WTC11 (cell line): Measurements from ENCODE around the gene GARRE1. TPM values are rescaled to one million over a fixed set of nuclear protein-coding genes. Genes with fewer than 3 reads are reported as not detected.

Source experiments
- ATAC-seq: fragments of 200-7000 bp; cut with Tn5 transposase; 2 replicates; pipeline ENCODE4 v1.10.0; 2021; ENCODE audit warnings: mild to moderate bottlenecking, moderate library complexity
- CTCF ChIA-PET: fragments of 300-600 bp; sonication (Branson Sonifier 250); formaldehyde crosslinking; loops from one replicate; lab custom pipeline; 2021; ENCODE audit warnings: antibody characterized with exemption; lab: Charles Lee
- POLR2A ChIA-PET: fragments of 350-600 bp; sonication (Branson Sonifier 250); formaldehyde crosslinking; loops from one replicate; lab custom pipeline; 2021; ENCODE audit warnings: antibody characterized with exemption; lab: Charles Lee
- DNase-seq: peaks from one replicate; pipeline ENCODE4 v3.0.0; 2021; ENCODE audit warnings: low spot score
- H3K27ac Mint-ChIP-seq: 2 replicates; pipeline ENCODE4 v1.8.0; 2021; ENCODE audit warnings: mixed read lengths
- H3K27me3 Mint-ChIP-seq: 2 replicates; pipeline ENCODE4 v1.8.0; 2021; ENCODE audit warnings: low read depth, mild to moderate bottlenecking, moderate library complexity, mixed read lengths
- H3K36me3 Mint-ChIP-seq: 2 replicates; pipeline ENCODE4 v1.8.0; 2021; ENCODE audit warnings: mixed read lengths
- H3K4me1 Mint-ChIP-seq: 2 replicates; pipeline ENCODE4 v1.8.0; 2022; ENCODE audit warnings: mixed read lengths
- H3K4me3 Mint-ChIP-seq: 2 replicates; pipeline ENCODE4 v1.8.0; 2021; ENCODE audit warnings: mild to moderate bottlenecking, moderate library complexity, mixed read lengths
- H3K9me3 Mint-ChIP-seq: 2 replicates; pipeline ENCODE4 v1.8.0; 2021; ENCODE audit warnings: mixed read lengths
- ATF1 ChIP-seq: sonication (generic); formaldehyde crosslinking; IDR thresholded peaks from 2 replicates; pipeline ENCODE4 v1.8.1; 2023; ENCODE audit warnings: mild to moderate bottlenecking, moderate library complexity, missing genetic modification reagents
- CDX4 ChIP-seq: fragments of 250-450 bp; sonication (Bioruptor Pico); IDR thresholded peaks from 2 replicates; pipeline ENCODE4 v1.9.0; 2021; ENCODE audit warnings: moderate library complexity, mild to moderate bottlenecking, inconsistent platforms, borderline replicate concordance
- E2F4 ChIP-seq: sonication (generic); formaldehyde crosslinking; IDR thresholded peaks from 2 replicates; pipeline ENCODE4 v1.8.1; 2022; ENCODE audit warnings: low read depth, mild to moderate bottlenecking, moderate library complexity, missing genetic modification reagents, borderline replicate concordance
- ELF4 ChIP-seq: sonication (generic); formaldehyde crosslinking; IDR thresholded peaks from 2 replicates; pipeline ENCODE4 v1.8.1; 2022; ENCODE audit warnings: low read depth, mild to moderate bottlenecking, moderate library complexity, missing genetic modification reagents
- ESRRA ChIP-seq: sonication (generic); formaldehyde crosslinking; IDR thresholded peaks from 2 replicates; pipeline ENCODE4 v1.8.1; 2022; ENCODE audit warnings: mild to moderate bottlenecking, missing genetic modification reagents, borderline replicate concordance
- FOXJ3 ChIP-seq: sonication (generic); formaldehyde crosslinking; IDR thresholded peaks from 2 replicates; pipeline ENCODE4 v1.9.0; 2021; ENCODE audit warnings: missing genetic modification reagents, mild to moderate bottlenecking, borderline replicate concordance
- FOXK1 ChIP-seq: sonication (generic); formaldehyde crosslinking; IDR thresholded peaks from 2 replicates; pipeline ENCODE4 v1.8.0; 2022; ENCODE audit warnings: mild to moderate bottlenecking, moderate library complexity, missing genetic modification reagents
- FOXP1 ChIP-seq: sonication (generic); formaldehyde crosslinking; IDR thresholded peaks from 2 replicates; pipeline ENCODE4 v1.8.0; 2022; ENCODE audit warnings: missing genetic modification reagents, mild to moderate bottlenecking, moderate library complexity, borderline replicate concordance
- GABPB1 ChIP-seq: sonication (generic); formaldehyde crosslinking; IDR thresholded peaks from 2 replicates; pipeline ENCODE4 v1.8.1; 2023; ENCODE audit warnings: mild to moderate bottlenecking, missing genetic modification reagents
- GTF2I ChIP-seq: fragments of 250-450 bp; sonication (Bioruptor Pico); conservative IDR thresholded peaks from 2 replicates; pipeline ENCODE4 v1.4.0; 2021; ENCODE audit warnings: mild to moderate bottlenecking
- IRF2 ChIP-seq: sonication (generic); formaldehyde crosslinking; IDR thresholded peaks from 2 replicates; pipeline ENCODE4 v1.8.0; 2022; ENCODE audit warnings: low read depth, missing genetic modification reagents, borderline replicate concordance
- MLX ChIP-seq: sonication (generic); formaldehyde crosslinking; IDR thresholded peaks from 2 replicates; pipeline ENCODE4 v1.8.1; 2023; ENCODE audit warnings: mild to moderate bottlenecking, missing genetic modification reagents, moderate library complexity
- NFATC4 ChIP-seq: fragments of 250-450 bp; sonication (Bioruptor Pico); IDR thresholded peaks from 2 replicates; pipeline ENCODE4 v1.9.0; 2021; ENCODE audit warnings: mild to moderate bottlenecking
- NR2C2 ChIP-seq: sonication (generic); formaldehyde crosslinking; IDR thresholded peaks from 2 replicates; pipeline ENCODE4 v1.8.0; 2022; ENCODE audit warnings: mild to moderate bottlenecking, missing genetic modification reagents
- USF1 ChIP-seq: sonication (generic); formaldehyde crosslinking; IDR thresholded peaks from 2 replicates; pipeline ENCODE4 v1.8.0; 2022; ENCODE audit warnings: mild to moderate bottlenecking, missing genetic modification reagents
- ZBTB43 ChIP-seq: sonication (generic); formaldehyde crosslinking; IDR thresholded peaks from 2 replicates; pipeline ENCODE4 v1.8.1; 2023; ENCODE audit warnings: mild to moderate bottlenecking, missing genetic modification reagents
- ZNF232 ChIP-seq: sonication (generic); formaldehyde crosslinking; IDR thresholded peaks from 2 replicates; pipeline ENCODE4 v1.8.0; 2022; ENCODE audit warnings: mild to moderate bottlenecking, missing genetic modification reagents
- ZNF281 ChIP-seq: sonication (generic); formaldehyde crosslinking; IDR thresholded peaks from 2 replicates; pipeline ENCODE4 v1.8.0; 2023; ENCODE audit warnings: mild to moderate bottlenecking, missing genetic modification reagents
- ZNF671 ChIP-seq: fragments of 250-450 bp; sonication (Bioruptor Pico); IDR thresholded peaks from 2 replicates; pipeline ENCODE4 v1.8.0; 2021; ENCODE audit warnings: mild to moderate bottlenecking
- total RNA-seq: library from RNA; stranded (reverse); gene quantifications from 3 replicates; pipeline ENCODE4 v1.2.3, GENCODE V29; 2021

Gene GARRE1
- total RNA-seq, 1 experiment from 2014 or later, result 16.7 TPM

GRCh38 chr19:34259367-34260095 is 5.2 kb downstream of the GARRE1 start:
- Mint-ChIP-seq H3K27me3 (no peaks in the 10 kb centered on the region), H3K9me3 (no peaks in the 10 kb centered on the region), H3K4me1 (peaks cover 27% of the 10 kb centered on the region), H3K27ac (peak overlapping the region; percentile 73), H3K36me3 (no peaks in the 10 kb centered on the region), H3K4me3 (no peak overlapping the region)
- TF ChIP-seq USF1 (no peak), ATF1 (CRISPR knock-in tag) (no peak), ELF4 (CRISPR knock-in tag) (no peak), ZNF281 (CRISPR knock-in tag) (no peak), E2F4 (CRISPR knock-in tag) (no peak), FOXK1 (CRISPR knock-in tag) (no peak), ZNF671 (CRISPR knock-in tag) (no peak), GABPB1 (CRISPR knock-in tag) (no peak), CDX4 (CRISPR knock-in tag) (no peak), GTF2I (CRISPR knock-in tag) (no peak), ZBTB43 (no peak), FOXJ3 (CRISPR knock-in tag) (no peak), IRF2 (CRISPR knock-in tag) (no peak), NFATC4 (CRISPR knock-in tag) (no peak), MLX (no peak), ZNF232 (no peak), ESRRA (CRISPR knock-in tag) (no peak), FOXP1 (CRISPR knock-in tag) (no peak), NR2C2 (CRISPR knock-in tag) (no peak)
- ATAC-seq (no peak), DNase-seq (no peak)
- ChIA-PET CTCF (no interaction called here), POLR2A (no interaction called here)
